Lower leg skin (tissue), 4 donors: ENCODE measurements around the gene SRSF10. TPM values are rescaled to one million over a fixed set of nuclear protein-coding genes. Genes with fewer than 3 reads are reported as not detected.

ENCODE experiments used
- DNase-seq, 2 donors: peaks; one replicate each; pipeline ENCODE4 v3.0.0-alpha.2; 2019; ENCODE audit warnings: low spot score in 2 of 2
- H3K4me3 ChIP-seq: fragments of 200-600 bp; sonication (generic); 2 replicates; pipeline ENCODE4 v1.5.1; 2017; ENCODE audit warnings: mild to moderate bottlenecking, low read depth; ENCODE audit not compliant: poor library complexity, severe bottlenecking
- CTCF ChIP-seq, 3 donors: fragments of 450-650 bp; IDR thresholded peaks; one replicate each; pipeline ENCODE4 v1.5.1; 2016; ENCODE audit warnings: antibody characterized with exemption in 3 of 3, mild to moderate bottlenecking in 3 of 3, moderate library complexity in 2 of 3
- POLR2A ChIP-seq, 2 donors: fragments of 450-650 bp; IDR thresholded peaks; one replicate each; pipeline ENCODE4 v1.6.1; 2016 to 2017; ENCODE audit warnings: antibody characterized with exemption in 2 of 2, mild to moderate bottlenecking in 1 of 2, moderate library complexity in 1 of 2
- WGBS, 2 donors: methylation state at CpG; one replicate each; pipeline ENCODE4 v1.1.5; 2018; 5-methylcytosine and 5-hydroxymethylcytosine counted together
- intact Hi-C: fragments of 100-400 bp; cut with DNase I; formaldehyde crosslinking; loops from one replicate; pipeline ENCODE4 v1.15.0; 2023; ENCODE audit warnings: low total_unique reads
- total RNA-seq, 4 donors: library from RNA; depleted of rRNA; stranded (reverse); fragments of >200 nt; gene quantifications; one replicate each; pipeline ENCODE4 v1.1.0, GENCODE V29; 2016

Gene SRSF10
- total RNA-seq, 4 donors from 2014 or later = 41.3 to 68.3 (median 47.4) TPM

- TF ChIP-seq POLR2A (IDR thresholded peaks at IDR 0.05) (no peak), CTCF (IDR thresholded peaks at IDR 0.05) (no peak)
- H3K4me3 ChIP-seq = no peak overlapping the region
- intact Hi-C loops = no loop called here
- WGBS, 2 donors = 63 to 77% methylated on average over 5 of the region's 5 CpGs
- no peak for DNase-seq
These were observed 4.5 kb upstream of the SRSF10 start for GRCh38 chr1:23984417-23985186.

GRCh38 chr1:23980728-23981070 lies 572 bp upstream of the SRSF10 start:
- TF ChIP-seq POLR2A (IDR thresholded peaks at IDR 0.05) = no peak
- no peak for TF ChIP-seq CTCF (IDR thresholded peaks at IDR 0.05)
- WGBS, 2 donors = 47 to 52% methylated on average over 6 of the region's 6 CpGs
- no peak overlapping the region for H3K4me3 ChIP-seq
- intact Hi-C loops = no loop called here
- peak in 1 of 2 donors; percentile 84 for DNase-seq

- no peak for TF ChIP-seq CTCF (IDR thresholded peaks at IDR 0.05)
- 0% methylated on average over 13 of the region's 13 CpGs for WGBS, 2 donors
- H3K4me3 ChIP-seq = peak overlapping the region; percentile 85
- DNase-seq = no peak
- intact Hi-C loops = no loop called here
These were observed 693 bp downstream of the SRSF10 start for GRCh38 chr1:23979387-23979880.

GRCh38 chr1:23978805-23979204 lies 1.3 kb downstream of the SRSF10 start:
- 3% methylated on average over 4 of the region's 4 CpGs for WGBS, 2 donors
- DNase-seq = no peak
- no peak overlapping the region for H3K4me3 ChIP-seq
- intact Hi-C loops = no loop called here
- TF ChIP-seq POLR2A (IDR thresholded peaks at IDR 0.05) (no peak), CTCF (IDR thresholded peaks at IDR 0.05) (no peak)

GRCh38 chr1:23977854-23978191 lies 2.3 kb downstream of the SRSF10 start:
- TF ChIP-seq POLR2A (IDR thresholded peaks at IDR 0.05) (no peak), CTCF (IDR thresholded peaks at IDR 0.05) (no peak)
- H3K4me3 ChIP-seq = no peak overlapping the region
- DNase-seq = no peak
- intact Hi-C loops = no loop called here
- 66 to 76% methylated on average over 1 of the region's 1 CpG for WGBS, 2 donors
